HepG2 (cell line): Measurements from ENCODE around the gene LENEP. TPM values are rescaled to one million over a fixed set of nuclear protein-coding genes. Genes with fewer than 3 reads are reported as not detected.

Experiments
- ARID2 ChIP-seq: sonication (generic); formaldehyde crosslinking; IDR thresholded peaks from 2 replicates; pipeline ENCODE4 v1.8.1; 2022; ENCODE audit warnings: mild to moderate bottlenecking, missing genetic modification reagents, borderline replicate concordance
- ATM ChIP-seq: fragments of 450-650 bp; IDR thresholded peaks from 2 replicates; pipeline ENCODE4 v1.7.1; 2017; ENCODE audit warnings: mild to moderate bottlenecking, borderline replicate concordance
- KLF9 ChIP-seq: IDR thresholded peaks from 2 replicates; pipeline ENCODE4 v1.6.1; 2016; ENCODE audit warnings: low read depth
- NR1H2 ChIP-seq: sonication (generic); formaldehyde crosslinking; IDR thresholded peaks from 2 replicates; pipeline ENCODE4 v1.8.1; 2022; ENCODE audit warnings: low read depth, missing genetic modification reagents, borderline replicate concordance
- PLRG1 ChIP-seq: fragments of 450-650 bp; conservative IDR thresholded peaks from 2 replicates; pipeline ENCODE4 v1.6.1; 2016
- SMAD3 ChIP-seq: sonication (generic); formaldehyde crosslinking; IDR thresholded peaks from 2 replicates; pipeline ENCODE4 v1.4.0; 2020; ENCODE audit warnings: missing genetic modification reagents
- SMAD9 ChIP-seq: sonication (generic); formaldehyde crosslinking; IDR thresholded peaks from 2 replicates; pipeline ENCODE4 v1.5.1; 2020; ENCODE audit warnings: mild to moderate bottlenecking, missing genetic modification reagents
- SNRNP70 ChIP-seq: fragments of 200-400 bp; formaldehyde crosslinking; IDR thresholded peaks from 2 replicates; pipeline ENCODE4 v1.6.1; 2017; ENCODE audit warnings: mild to moderate bottlenecking, low read depth, low read length, moderate library complexity
- XBP1 ChIP-seq: sonication (generic); formaldehyde crosslinking; IDR thresholded peaks from 2 replicates; pipeline ENCODE4 v1.5.0; 2020; ENCODE audit warnings: missing genetic modification reagents
- ZFP36 ChIP-seq: fragments of 150-350 bp; IDR thresholded peaks from 2 replicates; pipeline ENCODE4 v1.6.1; 2018; ENCODE audit warnings: borderline replicate concordance, low read length, low read depth; ENCODE audit not compliant: partially characterized antibody
- ZFP36L2 ChIP-seq: sonication (generic); formaldehyde crosslinking; IDR thresholded peaks from 2 replicates; pipeline ENCODE4 v1.4.0; 2020; ENCODE audit warnings: missing genetic modification reagents
- ZNF383 ChIP-seq: sonication (generic); formaldehyde crosslinking; IDR thresholded peaks from 2 replicates; pipeline ENCODE4 v1.4.0; 2020; ENCODE audit warnings: missing genetic modification reagents, mild to moderate bottlenecking, borderline replicate concordance
- ZNF737 ChIP-seq: sonication (generic); formaldehyde crosslinking; IDR thresholded peaks from 2 replicates; pipeline ENCODE4 v1.5.0; 2020; ENCODE audit warnings: missing genetic modification reagents, mild to moderate bottlenecking, borderline replicate concordance
- ZNF746 ChIP-seq: sonication (generic); formaldehyde crosslinking; IDR thresholded peaks from 2 replicates; pipeline ENCODE4 v1.8.0; 2022; ENCODE audit warnings: mild to moderate bottlenecking, missing genetic modification reagents
- ZNF83 ChIP-seq: sonication (generic); formaldehyde crosslinking; IDR thresholded peaks from 2 replicates; pipeline ENCODE4 v1.4.0; 2020; ENCODE audit warnings: missing genetic modification reagents, mild to moderate bottlenecking, borderline replicate concordance
- polyA plus RNA-seq, 8 experiments: library from polyadenylated mRNA; depleted of rRNA in 3 of 8; stranded (reverse) in 7 of 8; unstranded in 1 of 8; fragments of >200 nt; fragmentation: Illumina TruSeq in 4 of 8; extraction: Trizol in 4 of 8; gene quantifications; 2 replicates each; pipeline versions ENCODE4 v1.2.1 to v1.2.3, GENCODE V29; 2011 to 2016; ENCODE audit warnings: low read depth in 4 of 8, missing spikeins in 1 of 8, mixed read lengths in 1 of 8; ENCODE audit not compliant: insufficient read depth in 1 of 8
- total RNA-seq, 5 experiments: library from RNA; depleted of rRNA; stranded (reverse); fragments of >200 nt; fragmentation: Illumina TruSeq; extraction: Trizol; gene quantifications; 2 replicates each; pipeline ENCODE4 v1.2.3, GENCODE V29; 2016; ENCODE audit warnings: low read depth in 1 of 5
- TF ChIP-seq, protein P1 (sequence below): sonication (generic); formaldehyde crosslinking; IDR thresholded peaks from 2 replicates; pipeline ENCODE4 v1.8.1; 2022; ENCODE audit warnings: mild to moderate bottlenecking, missing genetic modification reagents
- TF ChIP-seq, protein P2 (sequence below): sonication (generic); formaldehyde crosslinking; conservative IDR thresholded peaks from 2 replicates; pipeline ENCODE4 v1.8.1; 2023; ENCODE audit warnings: missing genetic modification reagents
- TF ChIP-seq, protein P3 (sequence below): sonication (generic); formaldehyde crosslinking; conservative IDR thresholded peaks from 2 replicates; pipeline ENCODE4 v1.4.0; 2020; ENCODE audit warnings: mild to moderate bottlenecking, missing genetic modification reagents, moderate library complexity

The LENEP gene
- total and polyA plus RNA-seq, 2 of the 13 experiments (the other 11 are each of a cell fraction or from before 2014, with no cell fraction given), result 0.29 TPM; not detected in 1

DNA sequence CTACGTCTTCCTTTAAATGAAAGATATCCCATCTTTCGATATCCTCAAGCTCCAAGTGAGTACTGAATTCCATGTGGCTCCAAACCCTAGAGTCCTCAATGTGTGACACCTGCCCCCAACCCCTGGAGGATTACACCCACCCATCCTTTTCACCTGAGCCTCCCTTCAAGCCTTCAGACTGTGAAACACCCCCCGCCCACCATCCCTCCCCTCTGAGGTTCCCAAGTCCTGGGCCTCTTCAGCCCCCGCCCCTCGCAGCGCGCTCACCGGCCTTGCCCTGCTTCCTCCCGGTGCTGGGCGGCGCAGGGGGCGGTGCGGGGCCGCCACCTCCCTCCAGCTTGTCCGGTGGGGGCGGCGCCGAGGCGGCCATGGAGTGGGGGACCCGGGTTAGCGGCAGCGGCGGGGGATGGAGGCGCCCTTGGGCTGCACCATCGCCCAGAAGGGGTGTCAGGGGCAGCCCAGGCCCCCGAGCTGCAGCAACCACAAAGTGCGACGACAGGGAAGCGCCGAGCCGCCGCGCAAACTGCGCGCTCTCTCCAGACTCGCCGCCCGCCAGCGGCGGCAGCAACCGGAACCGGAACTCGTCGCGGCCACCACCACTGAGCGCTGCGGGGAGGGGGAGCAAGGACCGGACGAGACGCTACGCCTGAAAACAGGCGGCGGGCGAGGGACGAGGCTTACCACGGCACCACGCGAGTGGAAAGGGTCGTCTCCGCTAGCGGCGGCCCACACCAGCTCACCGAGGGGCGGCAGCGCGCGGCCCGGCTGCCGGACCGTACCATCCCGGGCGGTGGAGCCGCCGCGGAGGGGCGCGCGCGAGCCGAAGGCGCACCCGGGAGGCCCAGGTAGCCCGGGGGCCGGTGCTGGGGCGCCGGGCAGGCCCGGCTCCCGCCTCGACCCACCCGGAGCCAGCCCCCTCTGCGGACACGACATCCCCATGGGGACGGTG lies 31.9 kb upstream of the LENEP start, which contains the start of gene PYGO2 (continued):
- TF ChIP-seq ZNF83 (CRISPR knock-in tag) (0 out of 2 replicates have a peak, but pooled peaks have one; percentile 51), ZFP36L2 (CRISPR knock-in tag) (0 out of 2 replicates have a peak, but pooled peaks have one; percentile 20), ZNF383 (no peak), KLF9 (no peak), ZNF737 (CRISPR knock-in tag) (no peak), ZFP36 (no peak), XBP1 (no peak), SMAD3 (CRISPR knock-in tag) (no peak), SMAD9 (no peak), ATM (no peak), ARID2 (CRISPR knock-in tag) (no peak), SNRNP70 (no peak), NR1H2 (peak; percentile 81; the same call in 1 of the 2 replicates), ZNF746 (CRISPR knock-in tag) (peak; percentile 74; the same call in 1 of the 2 replicates), PLRG1 (no peak)
- TF ChIP-seq, protein P1, sequence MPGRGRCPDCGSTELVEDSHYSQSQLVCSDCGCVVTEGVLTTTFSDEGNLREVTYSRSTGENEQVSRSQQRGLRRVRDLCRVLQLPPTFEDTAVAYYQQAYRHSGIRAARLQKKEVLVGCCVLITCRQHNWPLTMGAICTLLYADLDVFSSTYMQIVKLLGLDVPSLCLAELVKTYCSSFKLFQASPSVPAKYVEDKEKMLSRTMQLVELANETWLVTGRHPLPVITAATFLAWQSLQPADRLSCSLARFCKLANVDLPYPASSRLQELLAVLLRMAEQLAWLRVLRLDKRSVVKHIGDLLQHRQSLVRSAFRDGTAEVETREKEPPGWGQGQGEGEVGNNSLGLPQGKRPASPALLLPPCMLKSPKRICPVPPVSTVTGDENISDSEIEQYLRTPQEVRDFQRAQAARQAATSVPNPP (CRISPR knock-in tag), result peak; percentile 85; the same call in 1 of the 2 replicates
- TF ChIP-seq, protein P2, sequence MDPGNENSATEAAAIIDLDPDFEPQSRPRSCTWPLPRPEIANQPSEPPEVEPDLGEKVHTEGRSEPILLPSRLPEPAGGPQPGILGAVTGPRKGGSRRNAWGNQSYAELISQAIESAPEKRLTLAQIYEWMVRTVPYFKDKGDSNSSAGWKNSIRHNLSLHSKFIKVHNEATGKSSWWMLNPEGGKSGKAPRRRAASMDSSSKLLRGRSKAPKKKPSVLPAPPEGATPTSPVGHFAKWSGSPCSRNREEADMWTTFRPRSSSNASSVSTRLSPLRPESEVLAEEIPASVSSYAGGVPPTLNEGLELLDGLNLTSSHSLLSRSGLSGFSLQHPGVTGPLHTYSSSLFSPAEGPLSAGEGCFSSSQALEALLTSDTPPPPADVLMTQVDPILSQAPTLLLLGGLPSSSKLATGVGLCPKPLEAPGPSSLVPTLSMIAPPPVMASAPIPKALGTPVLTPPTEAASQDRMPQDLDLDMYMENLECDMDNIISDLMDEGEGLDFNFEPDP, result 0 out of 2 replicates have a peak, but pooled peaks have one; percentile 53
- TF ChIP-seq, protein P3, sequence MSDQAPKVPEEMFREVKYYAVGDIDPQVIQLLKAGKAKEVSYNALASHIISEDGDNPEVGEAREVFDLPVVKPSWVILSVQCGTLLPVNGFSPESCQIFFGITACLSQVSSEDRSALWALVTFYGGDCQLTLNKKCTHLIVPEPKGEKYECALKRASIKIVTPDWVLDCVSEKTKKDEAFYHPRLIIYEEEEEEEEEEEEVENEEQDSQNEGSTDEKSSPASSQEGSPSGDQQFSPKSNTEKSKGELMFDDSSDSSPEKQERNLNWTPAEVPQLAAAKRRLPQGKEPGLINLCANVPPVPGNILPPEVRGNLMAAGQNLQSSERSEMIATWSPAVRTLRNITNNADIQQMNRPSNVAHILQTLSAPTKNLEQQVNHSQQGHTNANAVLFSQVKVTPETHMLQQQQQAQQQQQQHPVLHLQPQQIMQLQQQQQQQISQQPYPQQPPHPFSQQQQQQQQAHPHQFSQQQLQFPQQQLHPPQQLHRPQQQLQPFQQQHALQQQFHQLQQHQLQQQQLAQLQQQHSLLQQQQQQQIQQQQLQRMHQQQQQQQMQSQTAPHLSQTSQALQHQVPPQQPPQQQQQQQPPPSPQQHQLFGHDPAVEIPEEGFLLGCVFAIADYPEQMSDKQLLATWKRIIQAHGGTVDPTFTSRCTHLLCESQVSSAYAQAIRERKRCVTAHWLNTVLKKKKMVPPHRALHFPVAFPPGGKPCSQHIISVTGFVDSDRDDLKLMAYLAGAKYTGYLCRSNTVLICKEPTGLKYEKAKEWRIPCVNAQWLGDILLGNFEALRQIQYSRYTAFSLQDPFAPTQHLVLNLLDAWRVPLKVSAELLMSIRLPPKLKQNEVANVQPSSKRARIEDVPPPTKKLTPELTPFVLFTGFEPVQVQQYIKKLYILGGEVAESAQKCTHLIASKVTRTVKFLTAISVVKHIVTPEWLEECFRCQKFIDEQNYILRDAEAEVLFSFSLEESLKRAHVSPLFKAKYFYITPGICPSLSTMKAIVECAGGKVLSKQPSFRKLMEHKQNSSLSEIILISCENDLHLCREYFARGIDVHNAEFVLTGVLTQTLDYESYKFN (CRISPR knock-in tag), result peak; percentile 79
